Stimulated activated CD8-positive, alpha-beta memory T cell treated with anti-CD3 and anti-CD28 coated beads, Interleukin-12 subunit alpha, Interleukin-12 subunit beta, amount 100 ng/mL, for 24 hours (primary cell): ENCODE data around the gene EIF3A.
"Not testable (repeated sequence)": the region's sequence is repeated elsewhere in the genome, so short reads cannot be mapped to it uniquely, and the experiment has no call there.

Source experiments
- DNase-seq: peaks from one replicate; pipeline ENCODE4 v3.0.0-alpha.2; 2020; ENCODE audit errors: extremely low read depth

EIF3A gene, protein sequence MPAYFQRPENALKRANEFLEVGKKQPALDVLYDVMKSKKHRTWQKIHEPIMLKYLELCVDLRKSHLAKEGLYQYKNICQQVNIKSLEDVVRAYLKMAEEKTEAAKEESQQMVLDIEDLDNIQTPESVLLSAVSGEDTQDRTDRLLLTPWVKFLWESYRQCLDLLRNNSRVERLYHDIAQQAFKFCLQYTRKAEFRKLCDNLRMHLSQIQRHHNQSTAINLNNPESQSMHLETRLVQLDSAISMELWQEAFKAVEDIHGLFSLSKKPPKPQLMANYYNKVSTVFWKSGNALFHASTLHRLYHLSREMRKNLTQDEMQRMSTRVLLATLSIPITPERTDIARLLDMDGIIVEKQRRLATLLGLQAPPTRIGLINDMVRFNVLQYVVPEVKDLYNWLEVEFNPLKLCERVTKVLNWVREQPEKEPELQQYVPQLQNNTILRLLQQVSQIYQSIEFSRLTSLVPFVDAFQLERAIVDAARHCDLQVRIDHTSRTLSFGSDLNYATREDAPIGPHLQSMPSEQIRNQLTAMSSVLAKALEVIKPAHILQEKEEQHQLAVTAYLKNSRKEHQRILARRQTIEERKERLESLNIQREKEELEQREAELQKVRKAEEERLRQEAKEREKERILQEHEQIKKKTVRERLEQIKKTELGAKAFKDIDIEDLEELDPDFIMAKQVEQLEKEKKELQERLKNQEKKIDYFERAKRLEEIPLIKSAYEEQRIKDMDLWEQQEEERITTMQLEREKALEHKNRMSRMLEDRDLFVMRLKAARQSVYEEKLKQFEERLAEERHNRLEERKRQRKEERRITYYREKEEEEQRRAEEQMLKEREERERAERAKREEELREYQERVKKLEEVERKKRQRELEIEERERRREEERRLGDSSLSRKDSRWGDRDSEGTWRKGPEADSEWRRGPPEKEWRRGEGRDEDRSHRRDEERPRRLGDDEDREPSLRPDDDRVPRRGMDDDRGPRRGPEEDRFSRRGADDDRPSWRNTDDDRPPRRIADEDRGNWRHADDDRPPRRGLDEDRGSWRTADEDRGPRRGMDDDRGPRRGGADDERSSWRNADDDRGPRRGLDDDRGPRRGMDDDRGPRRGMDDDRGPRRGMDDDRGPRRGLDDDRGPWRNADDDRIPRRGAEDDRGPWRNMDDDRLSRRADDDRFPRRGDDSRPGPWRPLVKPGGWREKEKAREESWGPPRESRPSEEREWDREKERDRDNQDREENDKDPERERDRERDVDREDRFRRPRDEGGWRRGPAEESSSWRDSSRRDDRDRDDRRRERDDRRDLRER (N-terminal part only)

GRCh38 chr10:119080521-119081259 is at the start of gene EIF3A:
Gene EIF3A, minus strand, starts transcription at chr10:119080817. Its CDS starts 141 bp downstream, at chr10:119080676.
- DNase-seq, result peak; percentile 87

- DNase-seq, result no peak
Observed at GRCh38 chr10:119129721-119130120, 49.1 kb upstream of the EIF3A start.

DNA sequence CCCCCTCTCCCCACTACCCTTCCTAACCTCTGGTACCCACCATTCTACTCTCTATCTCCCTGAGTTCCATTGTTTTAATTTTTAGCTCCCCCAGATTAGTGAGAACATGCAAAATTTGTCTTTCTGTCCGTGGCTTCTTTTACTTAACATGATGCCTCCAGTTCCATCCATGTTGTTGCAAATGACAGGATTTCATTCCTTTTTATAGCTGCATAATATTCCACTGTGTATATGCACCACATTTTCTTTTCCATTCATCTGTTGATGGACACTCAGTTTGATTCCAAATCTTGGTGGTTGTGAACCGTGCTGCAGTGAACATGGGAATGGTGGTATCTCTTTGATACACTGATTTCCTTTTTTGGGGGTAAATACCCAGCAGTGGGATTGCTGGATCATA is 45.3 kb upstream of the EIF3A start:
- no peak for DNase-seq

DNA sequence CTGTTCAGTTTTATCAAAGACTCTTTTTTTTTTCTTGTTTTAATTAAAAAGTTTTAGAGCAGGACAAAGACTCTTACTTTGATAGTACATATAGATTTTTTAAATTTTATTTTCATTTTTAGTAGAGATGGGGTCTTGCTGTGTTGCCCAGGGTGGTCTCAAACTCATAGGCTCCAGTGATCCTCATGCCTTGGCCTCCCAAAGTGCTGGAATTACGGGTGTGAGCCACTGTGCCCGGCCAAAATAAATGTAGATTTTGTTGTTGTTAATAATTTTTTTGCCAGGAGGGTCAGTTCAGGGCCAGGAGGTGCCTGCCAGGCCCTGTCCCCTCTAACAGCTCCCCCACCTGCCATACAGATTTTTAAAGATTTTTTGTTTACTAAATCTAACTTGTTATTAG is 40.3 kb upstream of the EIF3A start:
- DNase-seq, result no peak

DNA sequence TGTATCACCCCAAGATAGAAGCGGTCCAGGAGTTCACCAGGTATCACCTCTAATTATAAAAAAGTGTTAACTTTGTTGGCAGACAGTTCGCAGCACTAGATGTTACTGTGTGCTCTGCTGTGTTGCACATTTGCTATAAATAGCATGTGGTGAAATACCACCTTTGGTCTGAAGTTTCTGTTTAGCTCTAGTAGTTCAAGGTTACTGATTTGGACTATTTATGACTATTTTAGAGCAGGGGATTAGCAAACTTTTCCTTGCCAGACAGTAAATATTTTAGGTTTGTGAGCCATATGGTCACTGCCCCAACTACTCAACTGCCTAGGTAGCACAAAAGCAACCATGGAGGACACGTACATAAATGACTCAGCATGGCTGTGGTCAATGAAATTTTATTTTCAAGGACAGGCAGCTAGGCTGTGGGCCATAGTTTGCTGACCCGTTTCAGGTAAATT is 39.8 kb upstream of the EIF3A start:
- DNase-seq, result no peak

- no peak for DNase-seq
Observed at GRCh38 chr10:119119400-119119799, 38.8 kb upstream of the EIF3A start.

DNA sequence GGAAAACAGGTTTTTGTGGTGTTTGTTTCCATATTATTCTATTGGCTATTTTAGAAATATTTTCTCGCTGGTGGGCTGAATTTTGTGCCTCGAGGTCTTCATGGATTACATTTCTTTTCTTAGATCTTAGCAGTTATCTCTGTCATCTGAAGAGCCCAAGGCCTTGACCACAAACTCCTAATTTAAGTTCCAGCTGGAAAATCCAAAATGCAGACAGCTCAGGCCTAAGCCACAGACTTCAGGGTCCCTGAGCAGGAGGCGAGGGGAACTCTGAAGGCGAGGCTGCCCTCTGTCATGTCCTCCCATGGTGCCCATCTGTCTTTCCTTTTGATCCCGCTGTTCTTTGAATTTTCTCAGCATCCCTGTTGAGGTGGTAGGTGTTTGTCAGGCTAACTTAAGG is 37.6 kb upstream of the EIF3A start:
- no peak for DNase-seq

DNA sequence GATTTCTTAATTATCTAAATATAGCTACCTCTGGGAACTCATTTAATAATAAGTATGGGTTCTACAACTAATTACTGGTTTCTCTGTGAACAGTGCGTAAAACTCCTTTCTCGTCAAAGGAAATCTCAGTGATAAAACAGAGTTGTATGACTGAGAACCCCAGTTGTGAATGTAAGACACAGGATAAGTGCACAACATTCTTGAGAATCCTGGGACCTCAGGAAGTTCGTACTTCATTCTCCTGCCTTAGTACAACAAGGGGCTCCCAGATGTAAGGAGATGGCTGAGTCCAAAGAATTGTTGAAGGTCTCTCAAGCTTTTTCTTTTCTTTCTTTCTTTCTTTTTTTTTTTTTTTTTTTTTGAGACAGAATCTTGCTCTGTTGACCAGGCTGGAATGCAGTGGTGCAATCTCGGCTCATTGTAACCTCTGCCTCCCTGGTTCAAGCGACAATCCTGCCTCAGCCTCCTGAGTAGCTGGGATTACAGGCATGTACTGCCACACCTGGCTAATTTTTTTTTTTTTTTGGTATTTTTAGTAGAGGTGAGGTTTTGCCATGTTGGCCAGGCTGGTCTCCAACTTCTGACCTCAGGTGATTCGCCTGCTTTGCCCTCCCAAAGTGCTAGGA is 35.8 kb upstream of the EIF3A start:
- DNase-seq, result no peak

- no peak for DNase-seq
Observed at GRCh38 chr10:119115926-119116325, 35.3 kb upstream of the EIF3A start.

- DNase-seq, result no peak
Observed at GRCh38 chr10:119113751-119114732, 33.4 kb upstream of the EIF3A start.

- DNase-seq, result no peak
Observed at GRCh38 chr10:119112056-119112455, 31.4 kb upstream of the EIF3A start.

DNA sequence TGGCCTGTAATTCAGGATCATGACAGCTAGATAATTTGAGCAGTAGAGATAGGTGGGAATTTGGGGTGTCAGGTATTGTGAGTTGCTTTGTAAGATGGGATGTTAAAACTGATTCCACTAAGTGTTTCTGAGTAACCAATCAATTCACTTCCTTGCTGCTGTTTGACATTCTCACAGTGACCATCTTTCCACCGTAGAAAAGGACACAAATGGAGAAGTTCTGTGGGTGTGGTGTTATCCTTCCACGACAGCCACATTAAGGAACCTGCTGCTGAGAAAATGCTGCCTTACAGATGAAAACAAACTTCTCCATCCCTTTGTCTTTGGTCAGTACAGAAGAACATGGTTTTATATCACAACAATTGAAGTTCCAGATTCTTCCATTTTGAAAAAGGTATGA is 27.2 kb upstream of the EIF3A start:
- not testable (repeated sequence) for DNase-seq

GRCh38 chr10:119107106-119107505 is 26.5 kb upstream of the EIF3A start:
- DNase-seq, result not testable (repeated sequence)

- not testable (repeated sequence) for DNase-seq
Observed at GRCh38 chr10:119105899-119106298, 25.3 kb upstream of the EIF3A start.

DNA sequence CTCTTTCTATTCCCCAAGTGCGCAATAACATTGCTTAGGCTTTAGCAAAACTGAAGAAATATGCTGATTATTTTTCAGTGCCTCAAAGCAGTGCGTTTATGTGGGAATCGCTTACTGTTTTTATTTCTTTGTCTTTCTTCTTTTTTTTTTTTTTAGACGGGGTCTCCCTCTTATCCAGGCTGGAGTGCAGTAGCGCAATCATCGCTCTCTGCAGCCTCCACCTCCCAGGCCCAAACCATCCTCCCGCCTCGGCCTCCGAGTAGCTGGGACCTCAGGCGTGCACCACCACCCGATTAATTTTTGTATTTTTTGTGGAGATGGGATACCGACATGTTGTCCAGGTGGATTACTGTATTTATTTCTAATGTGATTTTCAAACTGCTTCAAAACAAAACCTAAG is 24.5 kb upstream of the EIF3A start:
- DNase-seq, result no peak

GRCh38 chr10:119104654-119105015 is 24.0 kb upstream of the EIF3A start:
- no peak for DNase-seq

DNA sequence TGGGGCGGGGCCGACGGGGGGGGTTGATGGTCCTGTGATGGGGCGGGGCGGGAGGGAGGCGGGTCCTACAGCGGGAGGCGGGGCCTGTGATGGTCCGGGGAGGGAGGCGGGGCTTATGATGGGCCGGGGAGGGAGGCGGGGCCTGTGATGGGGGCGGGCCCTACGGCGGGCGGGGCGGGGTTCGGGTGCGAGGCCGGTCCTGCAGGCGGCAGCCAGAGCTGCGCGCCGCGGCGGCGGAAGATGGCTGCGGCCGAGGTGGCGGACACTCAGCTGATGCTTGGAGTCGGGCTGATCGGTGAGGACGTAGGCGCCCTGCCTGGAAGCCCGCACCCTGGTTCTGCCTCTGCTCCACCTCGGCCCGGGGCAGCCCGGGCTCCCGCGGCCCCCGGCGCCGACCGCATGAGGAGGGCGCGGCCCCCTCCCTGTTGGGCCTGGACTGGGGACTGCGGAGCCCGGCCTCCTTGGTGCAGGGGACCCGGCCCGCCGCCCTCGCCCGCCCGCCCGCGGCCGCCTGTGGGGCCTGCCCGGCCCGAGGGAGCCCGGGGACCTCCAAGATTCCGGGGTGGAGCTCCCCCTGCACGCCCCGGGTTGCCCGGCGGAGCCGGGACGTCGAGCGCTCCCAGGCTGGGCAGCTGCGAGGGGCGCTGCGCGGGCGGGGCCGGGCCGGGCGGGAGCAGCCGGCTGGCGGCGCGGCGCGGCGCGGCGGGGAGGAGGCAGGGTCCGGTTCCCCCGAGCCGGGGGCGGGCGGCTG is 23.5 kb upstream of the EIF3A start, which contains the start of gene DENND10:
Gene DENND10 (plus strand): TSS at position 211 of the 751 bp plus-strand sequence. CDS start 30 bp downstream, at position 241.
- DNase-seq, result peak; percentile 50

DNA sequence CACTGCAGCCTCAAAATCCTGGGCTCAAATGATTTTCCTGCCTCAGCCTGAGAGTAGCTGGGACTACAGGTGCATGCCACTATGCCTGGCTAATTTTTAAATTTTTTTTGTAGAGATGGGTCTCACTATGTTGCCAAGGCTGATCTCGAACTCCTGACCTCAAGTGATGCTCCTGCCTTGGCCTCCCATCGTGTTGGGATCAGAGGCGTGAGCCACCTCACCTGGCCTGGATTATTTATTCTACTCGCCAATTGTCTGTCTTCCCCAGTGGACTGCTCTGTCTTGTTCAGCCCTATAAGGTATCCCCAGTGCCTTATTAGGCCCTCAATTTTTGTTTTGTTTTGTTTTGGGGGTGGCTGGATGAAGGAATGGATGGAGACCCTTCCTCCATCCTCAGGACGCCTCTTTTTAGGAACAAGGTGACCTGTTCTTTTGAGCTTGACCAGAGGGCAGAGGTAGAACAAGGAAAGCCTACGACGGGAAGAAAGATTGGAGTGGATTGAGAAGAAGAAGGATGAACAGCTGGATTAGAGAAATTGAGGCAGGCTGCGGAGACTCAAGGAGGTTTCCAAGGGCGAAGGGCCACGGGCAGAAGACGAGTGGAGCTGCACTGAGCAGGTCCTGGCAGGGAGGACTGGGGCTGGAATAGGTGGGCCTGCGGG is 22.8 kb upstream of the EIF3A start:
- no peak for DNase-seq
